GM12878 (cell line): Measurements from ENCODE around the gene ADAMTS17. TPM values are rescaled to one million over a fixed set of nuclear protein-coding genes. Genes with fewer than 3 reads are reported as not detected.
A peak's percentile ranks its signal among the peaks of the same experiment; 100 is the strongest.

Experiments used
- ATAC-seq: fragments of 200-7000 bp; cut with Tn5 transposase; 3 replicates; pipeline ENCODE4 v1.9.1; 2020; ENCODE audit warnings: mild to moderate bottlenecking, moderate library complexity
- BruUV-seq: library from RNA; stranded (reverse); fragments of 400-500 nt; replicated peaks from 2 replicates; lab custom pipeline; 2021; lab: Mats Ljungman, UMichigan
- CTCF ChIA-PET: fragments of 300-600 bp; sonication (Branson Sonifier 250); formaldehyde crosslinking; extraction: SDS; loops from one replicate; lab custom pipeline; 2021; ENCODE audit warnings: inconsistent platforms; lab: Yijun Ruan, JAX
- POLR2A ChIA-PET: fragments of 350-600 bp; formaldehyde crosslinking; extraction: SDS; loops from one replicate; lab custom pipeline; 2021; ENCODE audit warnings: inconsistent platforms; lab: Charles Lee
- RAD21 ChIA-PET: fragments of 300-600 bp; sonication (Branson Sonifier 250); formaldehyde crosslinking; loops from one replicate; lab custom pipeline; 2023; ENCODE audit warnings: antibody characterized with exemption; ENCODE audit not compliant: unreplicated experiment; lab: Charles Lee
- SMC1A ChIA-PET: fragments of 300-600 bp; sonication (Branson Sonifier 250); formaldehyde crosslinking; loops from one replicate; lab custom pipeline; 2023; ENCODE audit not compliant: unreplicated experiment, uncharacterized antibody; lab: Charles Lee
- DNase-seq: peaks from one replicate; pipeline ENCODE4 v3.0.0-alpha.2; 2011; ENCODE audit warnings: low read depth, low spot score
- FAIRE-seq: peaks from 3 replicates; lab custom pipeline; 2011; peaks lifted over from hg19 to GRCh38; lab: Jason Lieb, UNC
- H2AFZ ChIP-seq: 2 replicates; pipeline ENCODE4 v1.6.0; 2011; ENCODE audit warnings: low read depth, low read length, control low read depth; ENCODE audit not compliant: control insufficient read depth
- H3K27ac ChIP-seq: 2 replicates; pipeline ENCODE4 v1.5.1; 2011; ENCODE audit warnings: control low read depth; ENCODE audit not compliant: control insufficient read depth, insufficient read depth
- H3K27me3 ChIP-seq, 2 experiments: replicated peaks in 1 of 2; 2 replicates each; pipeline versions ENCODE4 v1.6.0 to v1.6.1; 2011; ENCODE audit warnings: low read length in 1 of 2; ENCODE audit not compliant: control insufficient read depth in 2 of 2, insufficient read depth in 2 of 2
- H3K36me3 ChIP-seq, 2 experiments: 2 replicates each; pipeline ENCODE4 v1.5.1; 2011; ENCODE audit warnings: low read length in 1 of 2; ENCODE audit not compliant: control insufficient read depth in 2 of 2, insufficient read depth in 2 of 2
- H3K4me1 ChIP-seq: 2 replicates; pipeline ENCODE4 v1.6.1; 2011; ENCODE audit warnings: mild to moderate bottlenecking, low read length, moderate library complexity, mixed read lengths; ENCODE audit not compliant: control insufficient read depth, insufficient read depth
- H3K4me2 ChIP-seq: 2 replicates; pipeline ENCODE4 v1.6.0; 2011; ENCODE audit warnings: control low read depth; ENCODE audit not compliant: control insufficient read depth, insufficient read depth
- H3K4me3 ChIP-seq: fragments of 200-600 bp; sonication (generic); 2 replicates; pipeline ENCODE4 v1.5.1; 2016
- H3K79me2 ChIP-seq: 2 replicates; pipeline ENCODE4 v1.6.0; 2011; ENCODE audit warnings: low read length; ENCODE audit not compliant: control insufficient read depth, insufficient read depth
- H3K9ac ChIP-seq: 2 replicates; pipeline ENCODE4 v1.8.0; 2011; ENCODE audit warnings: low read length, control low read depth, mixed read lengths; ENCODE audit not compliant: control insufficient read depth, insufficient read depth
- H3K9me3 ChIP-seq: replicated peaks from 3 replicates; pipeline ENCODE4 v1.5.1; 2011; ENCODE audit warnings: mild to moderate bottlenecking, low read length; ENCODE audit not compliant: control insufficient read depth, insufficient read depth
- H4K20me1 ChIP-seq: 2 replicates; pipeline ENCODE4 v1.6.0; 2011; ENCODE audit not compliant: control insufficient read depth, insufficient read depth
- FOXK2 ChIP-seq: fragments of 450-650 bp; IDR thresholded peaks from 2 replicates; pipeline ENCODE4 v1.6.1; 2017; ENCODE audit warnings: mild to moderate bottlenecking, moderate library complexity
- GATAD2B ChIP-seq: fragments of 450-650 bp; conservative IDR thresholded peaks from 2 replicates; pipeline ENCODE4 v1.6.1; 2017; ENCODE audit warnings: low read depth, mild to moderate bottlenecking, moderate library complexity
- IRF3 ChIP-seq: fragments of 450-650 bp; IDR thresholded peaks from 2 replicates; pipeline ENCODE4 v1.6.1; 2014; ENCODE audit warnings: mild to moderate bottlenecking
- KDM1A ChIP-seq: fragments of 200-600 bp; sonication (generic); IDR thresholded peaks from 2 replicates; pipeline ENCODE4 v1.6.1; 2016; ENCODE audit warnings: borderline replicate concordance
- MAX ChIP-seq: IDR thresholded peaks from 2 replicates; pipeline ENCODE4 v1.6.1; 2012; ENCODE audit warnings: low read depth, low read length, improper control_type of control experiment
- MYC ChIP-seq: IDR thresholded peaks from 2 replicates; pipeline ENCODE4 v1.6.1; 2011; ENCODE audit warnings: mild to moderate bottlenecking, low read length, moderate library complexity, inconsistent platforms; ENCODE audit not compliant: insufficient read depth, insufficient replicate concordance, insufficient read length, severe bottlenecking
- NR2F1 ChIP-seq: fragments of 450-650 bp; conservative IDR thresholded peaks from 2 replicates; pipeline ENCODE4 v1.6.1; 2017; ENCODE audit warnings: mild to moderate bottlenecking
- NRF1 ChIP-seq: conservative IDR thresholded peaks from 2 replicates; pipeline ENCODE4 v1.6.1; 2011; ENCODE audit warnings: mild to moderate bottlenecking, low read depth, low read length, improper control_type of control experiment
- PAX5 ChIP-seq: IDR thresholded peaks from 2 replicates; pipeline ENCODE4 v1.6.1; 2011; ENCODE audit warnings: low read depth, low read length, borderline replicate concordance
- RB1 ChIP-seq: fragments of 450-650 bp; formaldehyde crosslinking; IDR thresholded peaks from 2 replicates; pipeline ENCODE4 v1.6.1; 2017; ENCODE audit warnings: mild to moderate bottlenecking, borderline replicate concordance
- SMARCA5 ChIP-seq: fragments of 450-650 bp; IDR thresholded peaks from 2 replicates; pipeline ENCODE4 v1.6.1; 2017; ENCODE audit warnings: mild to moderate bottlenecking
- SREBF1 ChIP-seq: IDR thresholded peaks from 2 replicates; pipeline ENCODE4 v1.6.1; 2012; ENCODE audit warnings: mild to moderate bottlenecking, low read length
- SREBF2 ChIP-seq: IDR thresholded peaks from 2 replicates; pipeline ENCODE4 v1.6.1; 2012; ENCODE audit warnings: mild to moderate bottlenecking, low read length
- TCF3 ChIP-seq: IDR thresholded peaks from 2 replicates; pipeline ENCODE4 v1.6.1; 2012; ENCODE audit warnings: low read depth, mild to moderate bottlenecking, low read length, borderline replicate concordance; ENCODE audit not compliant: insufficient read depth
- ZNF384 ChIP-seq: IDR thresholded peaks from 2 replicates; pipeline ENCODE4 v1.6.1; 2012; ENCODE audit warnings: low read depth, mild to moderate bottlenecking, low read length, improper control_type of control experiment, borderline replicate concordance
- WGBS: methylation state at CpG from one replicate; pipeline ENCODE4 v1.1.6; 2016; ENCODE audit warnings: low lambda C conversion rate; ENCODE audit not compliant: insufficient replicate concordance, insufficient coverage; ENCODE audit errors: missing lambda C conversion rate; 5-methylcytosine and 5-hydroxymethylcytosine counted together
- in situ Hi-C: fragments of 300-500 bp; cut with MboI; formaldehyde crosslinking; loops from 9 replicates; pipeline ENCODE4 v1.14.3; 2018; ENCODE audit warnings: mixed read lengths
- intact Hi-C: fragments of 100-400 bp; cut with micrococcal nuclease; formaldehyde crosslinking; loops from one replicate; pipeline ENCODE4 v1.14.2; 2022; ENCODE audit not compliant: unreplicated experiment
- polyA plus RNA-seq, 11 experiments: library from polyadenylated mRNA; depleted of rRNA in 4 of 11; unstranded in 6 of 11; stranded (reverse) in 5 of 11; fragments of >200 nt; fragmentation: Nextera tagmentation in 4 of 11; fragmentation: Illumina TruSeq in 1 of 11; extraction: Ambion mirVana in 4 of 11; extraction: Trizol in 1 of 11; gene quantifications; 1 replicate in 1 of 11; 2 replicates in 10 of 11; pipeline versions ENCODE4 v1.2.1 to v1.2.3, GENCODE V29; 2011 to 2016; ENCODE audit warnings: inconsistent platforms in 2 of 11, missing spikeins in 2 of 11, low read depth in 1 of 11
- total RNA-seq, 4 experiments: library from RNA; depleted of rRNA in 3 of 4; stranded (reverse); fragments of >200 nt in 3 of 4; fragmentation: Illumina TruSeq in 1 of 4; extraction: Trizol in 1 of 4; gene quantifications; 2 replicates each; pipeline versions ENCODE4 v1.2.1 to v1.2.3, GENCODE V29; 2013 to 2021

Gene ADAMTS17
- total and polyA plus RNA-seq, 10 of the 15 experiments (the other 5 are each of a cell fraction or from before 2014, with no cell fraction given): 0.04 to 0.50 (median 0.10) TPM; not detected in 4

- no peak overlapping the region for H2AFZ ChIP-seq
- SMC1A ChIA-PET: interaction anchor here (0.7 kb wide), 1 partner anchor 9 kb away, joined by 3 read pairs; no protein-coding TSS in a partner anchor
- peaks cover 2% of the 10 kb centered on the region; the same call in 1 of the 3 replicates for H3K9me3 ChIP-seq
- no peaks in the 10 kb centered on the region for H4K20me1 ChIP-seq
- H3K9ac ChIP-seq: no peak overlapping the region
- no peaks in the 10 kb centered on the region for H3K27me3 ChIP-seq
- 0 out of 2 replicates have a peak, but pooled peaks cover 5% of the 10 kb centered on the region for H3K4me1 ChIP-seq
- DNase-seq (peak; percentile 47), ATAC-seq (no peak; the same call in 1 of the 3 replicates), FAIRE-seq (no peak)
- H3K36me3 ChIP-seq: no peaks in the 10 kb centered on the region
- BruUV-seq: no TSS peak
- 0 out of 2 replicates have a peak, but pooled peaks have one; percentile 44 for TF ChIP-seq TCF3
- no peak for TF ChIP-seq SREBF2
- 0 out of 2 replicates have a peak, but pooled peaks have one; percentile 48 for TF ChIP-seq PAX5
- H3K79me2 ChIP-seq: no peaks in the 10 kb centered on the region
- RAD21 ChIA-PET: no interaction called here
- intact Hi-C loops: no loop called here
- in situ Hi-C loops: no loop called here
- POLR2A ChIA-PET: no interaction called here
- no peak overlapping the region for H3K27ac ChIP-seq
- CTCF ChIA-PET: no interaction called here
- H3K4me3 ChIP-seq: no peak overlapping the region
- 2% methylated on average over 18 of the region's 18 CpGs for WGBS
- H3K4me2 ChIP-seq: peak overlapping the region; percentile 38; the same call in 1 of the 2 replicates
Measured at GRCh38 chr15:100201376-100202280, 140.1 kb downstream of the ADAMTS17 start.

- no peak for TF ChIP-seq MYC
- TF ChIP-seq IRF3: no peak
- TF ChIP-seq KDM1A: no peak
- TF ChIP-seq GATAD2B: no peak
- TF ChIP-seq SREBF1: no peak
- TF ChIP-seq ZNF384: no peak
- no peak for TF ChIP-seq NR2F1
- no peak for TF ChIP-seq NRF1
- TF ChIP-seq MAX: no peak
- TF ChIP-seq FOXK2: no peak
- no peak for TF ChIP-seq RB1
- TF ChIP-seq SMARCA5: no peak
- POLR2A ChIA-PET: no interaction called here
- H3K36me3 ChIP-seq: no peaks in the 10 kb centered on the region
- no peak overlapping the region for H3K9ac ChIP-seq
- H3K4me3 ChIP-seq: no peak overlapping the region
- no TSS peak for BruUV-seq
- intact Hi-C loops: no loop called here
- FAIRE-seq (no peak), DNase-seq (no peak), ATAC-seq (no peak)
- no peak overlapping the region for H3K4me2 ChIP-seq
- H2AFZ ChIP-seq: no peak overlapping the region
- SMC1A ChIA-PET: no interaction called here
- RAD21 ChIA-PET: no interaction called here
- in situ Hi-C loops: no loop called here
- no peaks in the 10 kb centered on the region for H3K27me3 ChIP-seq
- no peaks in the 10 kb centered on the region for H3K79me2 ChIP-seq
- H3K4me1 ChIP-seq: 0 out of 2 replicates have a peak, but pooled peaks cover 5% of the 10 kb centered on the region
- no peak overlapping the region for H3K27ac ChIP-seq
- CTCF ChIA-PET: no interaction called here
- no peaks in the 10 kb centered on the region for H4K20me1 ChIP-seq
- 83% methylated on average over 21 of the region's 22 CpGs for WGBS
- peaks cover 2% of the 10 kb centered on the region; the same call in 1 of the 3 replicates for H3K9me3 ChIP-seq
Measured at GRCh38 chr15:100200287-100200880, 141.4 kb downstream of the ADAMTS17 start.
